C4-2B (cell line): ENCODE measurements around the gene TOMM70.

Experiments
- ZFX ChIP-seq: fragments of 450-650 bp; IDR thresholded peaks from 2 replicates; pipeline ENCODE4 v1.6.1; 2017
- TF ChIP-seq, protein P1 (sequence below): fragments of 450-650 bp; conservative IDR thresholded peaks from 2 replicates; pipeline ENCODE4 v1.5.1; 2017; ENCODE audit warnings: mild to moderate bottlenecking

DNA sequence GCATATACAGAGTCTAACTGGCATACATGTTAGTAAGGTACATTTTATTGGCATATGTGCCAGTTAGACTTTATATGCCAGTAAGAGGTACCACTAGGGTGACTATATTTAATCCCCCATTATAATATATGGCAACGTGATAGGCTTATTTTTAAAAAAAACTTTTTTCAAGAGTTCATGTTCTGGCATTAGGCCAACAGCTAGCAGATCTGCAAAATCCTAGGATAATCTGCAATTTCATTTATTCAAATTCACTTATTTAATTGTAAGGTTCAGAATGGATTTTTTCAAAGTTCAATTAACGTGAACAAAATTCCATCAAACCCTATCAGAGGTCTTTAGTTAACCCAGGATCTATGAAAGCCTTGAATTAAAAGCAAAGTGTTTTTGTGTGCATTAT is 34.5 kb downstream of the TOMM70 start:
- TF ChIP-seq, protein P1, sequence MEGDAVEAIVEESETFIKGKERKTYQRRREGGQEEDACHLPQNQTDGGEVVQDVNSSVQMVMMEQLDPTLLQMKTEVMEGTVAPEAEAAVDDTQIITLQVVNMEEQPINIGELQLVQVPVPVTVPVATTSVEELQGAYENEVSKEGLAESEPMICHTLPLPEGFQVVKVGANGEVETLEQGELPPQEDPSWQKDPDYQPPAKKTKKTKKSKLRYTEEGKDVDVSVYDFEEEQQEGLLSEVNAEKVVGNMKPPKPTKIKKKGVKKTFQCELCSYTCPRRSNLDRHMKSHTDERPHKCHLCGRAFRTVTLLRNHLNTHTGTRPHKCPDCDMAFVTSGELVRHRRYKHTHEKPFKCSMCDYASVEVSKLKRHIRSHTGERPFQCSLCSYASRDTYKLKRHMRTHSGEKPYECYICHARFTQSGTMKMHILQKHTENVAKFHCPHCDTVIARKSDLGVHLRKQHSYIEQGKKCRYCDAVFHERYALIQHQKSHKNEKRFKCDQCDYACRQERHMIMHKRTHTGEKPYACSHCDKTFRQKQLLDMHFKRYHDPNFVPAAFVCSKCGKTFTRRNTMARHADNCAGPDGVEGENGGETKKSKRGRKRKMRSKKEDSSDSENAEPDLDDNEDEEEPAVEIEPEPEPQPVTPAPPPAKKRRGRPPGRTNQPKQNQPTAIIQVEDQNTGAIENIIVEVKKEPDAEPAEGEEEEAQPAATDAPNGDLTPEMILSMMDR = no peak
- TF ChIP-seq ZFX = no peak
